ENCODE measurements around the gene NTNG2.

NTNG2 gene

GRCh38 chr9:132260846-132261245 lies 99.0 kb downstream of the NTNG2 start:
- no peak for DNase-seq (ENCODE audit: low read depth in 2 of 2)

GRCh38 chr9:132266017-132266416 lies 104.2 kb downstream of the NTNG2 start:
- no peak for DNase-seq (ENCODE audit: low read depth in 2 of 2)

GRCh38 chr9:132267660-132268059 lies 105.8 kb downstream of the NTNG2 start:
- no peak for DNase-seq (ENCODE audit: low read depth in 2 of 2)

GRCh38 chr9:132268725-132269352 lies 107.0 kb downstream of the NTNG2 start:
- DNase-seq (ENCODE audit: low read depth in 2 of 2): peak; percentile 35 to 42

- DNase-seq (ENCODE audit: low read depth in 2 of 2): peak in 1 of 2 donors; percentile 36
Measured at GRCh38 chr9:132269704-132270516, 108.1 kb downstream of the NTNG2 start.

GRCh38 chr9:132274861-132275260 lies 113.0 kb downstream of the NTNG2 start:
- DNase-seq (ENCODE audit: low read depth in 2 of 2): no peak

GRCh38 chr9:132283165-132283564 lies 121.3 kb downstream of the NTNG2 start:
- DNase-seq (ENCODE audit: low read depth in 2 of 2): no peak

- no peak for DNase-seq (ENCODE audit: low read depth in 2 of 2)
Measured at GRCh38 chr9:132283863-132284262, 122.0 kb downstream of the NTNG2 start.

- DNase-seq (ENCODE audit: low read depth in 2 of 2): no peak
Measured at GRCh38 chr9:132287256-132287760, 125.5 kb downstream of the NTNG2 start.

GRCh38 chr9:132288361-132288760 lies 126.5 kb downstream of the NTNG2 start:
- no peak for DNase-seq (ENCODE audit: low read depth in 2 of 2)

GRCh38 chr9:132288966-132289365 lies 127.1 kb downstream of the NTNG2 start:
- DNase-seq (ENCODE audit: low read depth in 2 of 2): no peak

GRCh38 chr9:132293145-132293721 lies 131.4 kb downstream of the NTNG2 start:
- no peak for DNase-seq (ENCODE audit: low read depth in 2 of 2)
